Gastroesophageal sphincter (tissue), 4 donors: Measurements from ENCODE around the gene MCC. TPM values are rescaled to one million over a fixed set of nuclear protein-coding genes. Genes with fewer than 3 reads are reported as not detected.

Source experiments
- ATAC-seq: fragments of 150-250 bp; one replicate; pipeline ENCODE4 v1.9.1; 2016; ENCODE audit warnings: mild to moderate bottlenecking, moderate library complexity
- H3K27ac ChIP-seq, 4 donors: fragments of 200-600 bp; sonication (generic) in 3 of 4; 1 replicate in 3 of 4; 2 replicates in 1 of 4; pipeline ENCODE4 v1.5.1; 2016 to 2019
- H3K27me3 ChIP-seq: fragments of 200-600 bp; sonication (generic); one replicate; pipeline ENCODE4 v1.5.1; 2019
- H3K36me3 ChIP-seq, 2 donors: fragments of 200-600 bp; sonication (generic); one replicate each; pipeline ENCODE4 v1.5.1; 2019; ENCODE audit warnings: control low read depth in 1 of 2
- H3K4me1 ChIP-seq, 3 donors: fragments of 200-600 bp; sonication (generic); 1 replicate in 2 of 3; 2 replicates in 1 of 3; pipeline ENCODE4 v1.5.1; 2016 to 2019; ENCODE audit warnings: control low read depth in 2 of 3
- H3K4me3 ChIP-seq, 2 donors: fragments of 200-600 bp; sonication (generic); one replicate each; pipeline ENCODE4 v1.5.1; 2019; ENCODE audit warnings: mild to moderate bottlenecking in 1 of 2, moderate library complexity in 1 of 2
- H3K9me3 ChIP-seq, 3 donors: fragments of 200-600 bp; sonication (generic); one replicate each; pipeline ENCODE4 v1.5.1; 2017 to 2019; ENCODE audit warnings: control low read depth in 2 of 3
- EP300 ChIP-seq: sonication (generic); formaldehyde crosslinking; IDR thresholded peaks from one replicate; pipeline ENCODE4 v1.6.1; 2017; ENCODE audit warnings: antibody characterized with exemption, mild to moderate bottlenecking
- POLR2A ChIP-seq, 2 donors: fragments of 450-650 bp; IDR thresholded peaks; one replicate each; pipeline ENCODE4 v1.6.1; 2017; ENCODE audit warnings: antibody characterized with exemption in 2 of 2, mild to moderate bottlenecking in 2 of 2, moderate library complexity in 1 of 2
- POLR2AphosphoS5 ChIP-seq: sonication (generic); formaldehyde crosslinking; IDR thresholded peaks from one replicate; pipeline ENCODE4 v1.6.1; 2017; ENCODE audit warnings: antibody characterized with exemption
- WGBS, 2 donors: methylation state at CpG; one replicate each; pipeline ENCODE4 v1.1.5; 2018; ENCODE audit warnings: low coverage in 1 of 2; 5-methylcytosine and 5-hydroxymethylcytosine counted together
- total RNA-seq, 4 donors: library from RNA; depleted of rRNA; stranded (reverse); fragments of >200 nt; gene quantifications; one replicate each; pipeline ENCODE4 v1.1.0, GENCODE V29; 2016
- TF ChIP-seq, protein P1 (sequence below), 4 experiments: fragments of 200-600 bp in 2 of 4; fragments of 450-650 bp in 2 of 4; sonication (generic) in 1 of 4; IDR thresholded peaks; one replicate each; pipeline ENCODE4 v1.5.1; 2017 to 2019; ENCODE audit warnings: antibody characterized with exemption in 4 of 4, mild to moderate bottlenecking in 2 of 4, moderate library complexity in 2 of 4

MCC gene
- total RNA-seq, 4 donors from 2014 or later = 20.5 to 28.7 (median 23.5) TPM

DNA sequence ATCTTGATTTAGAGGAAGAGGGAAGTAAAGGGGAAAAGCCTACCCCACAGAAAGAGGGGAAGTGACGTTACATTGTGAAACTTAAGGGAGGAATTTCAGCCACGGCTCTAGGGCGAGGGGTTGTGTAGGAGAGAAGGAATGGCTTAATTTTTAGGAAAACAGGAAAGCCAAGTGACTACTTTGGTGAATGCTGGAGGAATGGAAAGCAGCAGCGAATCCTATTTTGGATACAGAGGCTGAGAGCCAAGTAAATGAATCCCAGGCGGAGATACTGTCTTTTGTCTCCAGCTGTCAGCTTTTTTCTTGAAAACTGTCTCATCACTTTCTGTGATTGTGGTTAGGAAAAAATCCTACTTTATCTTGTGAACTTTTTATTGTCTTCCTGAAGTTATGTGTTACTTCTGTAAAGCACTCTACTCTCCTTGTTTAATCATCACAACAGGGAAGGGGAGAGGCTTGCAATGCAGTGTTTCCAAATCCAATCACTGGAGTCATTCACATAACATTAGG, 241.8 kb downstream of the MCC start:
- TF ChIP-seq POLR2AphosphoS5 = peak; percentile 3
- TF ChIP-seq EP300 = no peak
- peak overlapping the region; percentile 40 to 72 (median 60) for H3K27ac ChIP-seq

DNA sequence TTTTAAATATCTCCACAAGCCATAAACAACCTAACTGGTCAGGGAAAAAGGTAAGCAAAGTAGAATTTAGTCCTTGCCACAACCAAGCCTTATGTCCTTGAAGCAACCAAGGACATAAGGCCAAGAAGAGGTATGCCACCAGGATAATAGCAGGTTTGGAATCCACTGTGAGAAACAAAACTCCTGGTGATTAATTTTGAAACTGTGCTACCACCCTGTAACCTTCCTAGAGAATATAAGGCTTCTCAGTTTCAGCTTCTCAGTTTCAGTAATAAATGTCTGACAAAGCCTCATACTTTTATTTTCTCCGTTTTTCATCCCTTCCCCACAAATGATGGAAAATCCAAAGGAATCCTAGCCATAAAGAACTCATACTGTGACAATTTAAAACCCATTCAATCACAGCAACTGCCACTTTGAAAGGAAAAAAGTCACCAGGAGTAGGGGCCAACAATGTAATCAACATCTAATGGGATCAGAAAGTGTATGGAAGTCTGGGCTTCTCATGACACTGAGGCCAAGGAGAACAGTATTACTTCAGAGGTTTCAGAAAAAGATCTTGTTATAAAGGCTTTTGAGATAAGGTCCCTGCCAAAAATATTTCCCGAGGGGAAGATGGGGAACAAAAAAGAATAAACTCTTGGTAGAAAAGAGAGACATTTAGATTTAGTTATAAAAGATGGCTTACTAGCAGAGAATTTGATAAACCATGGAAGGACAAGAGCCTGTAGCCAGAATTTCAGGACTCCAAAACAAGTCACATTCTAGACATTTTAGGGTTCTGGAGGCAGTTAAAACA, 242.6 kb downstream of the MCC start:
- 25 to 36% methylated on average over 1 to 2 of the region's 2 CpGs for WGBS, 2 donors
- Histone ChIP-seq H3K4me3 (no peak overlapping the region), H3K36me3 (no peaks in the 10 kb centered on the region), H3K4me1 (peaks cover 0 to 36% (median 9%) of the 10 kb centered on the region in 3 donors), H3K27me3 (no peaks in the 10 kb centered on the region), H3K9me3 (no peaks in the 10 kb centered on the region), H3K27ac (peak overlapping the region; percentile 40 to 72 (median 60))
- no peak for ATAC-seq
- TF ChIP-seq EP300 (no peak), POLR2AphosphoS5 (no peak), POLR2A (IDR thresholded peaks at IDR 0.05) (no peak)
- TF ChIP-seq, protein P1, sequence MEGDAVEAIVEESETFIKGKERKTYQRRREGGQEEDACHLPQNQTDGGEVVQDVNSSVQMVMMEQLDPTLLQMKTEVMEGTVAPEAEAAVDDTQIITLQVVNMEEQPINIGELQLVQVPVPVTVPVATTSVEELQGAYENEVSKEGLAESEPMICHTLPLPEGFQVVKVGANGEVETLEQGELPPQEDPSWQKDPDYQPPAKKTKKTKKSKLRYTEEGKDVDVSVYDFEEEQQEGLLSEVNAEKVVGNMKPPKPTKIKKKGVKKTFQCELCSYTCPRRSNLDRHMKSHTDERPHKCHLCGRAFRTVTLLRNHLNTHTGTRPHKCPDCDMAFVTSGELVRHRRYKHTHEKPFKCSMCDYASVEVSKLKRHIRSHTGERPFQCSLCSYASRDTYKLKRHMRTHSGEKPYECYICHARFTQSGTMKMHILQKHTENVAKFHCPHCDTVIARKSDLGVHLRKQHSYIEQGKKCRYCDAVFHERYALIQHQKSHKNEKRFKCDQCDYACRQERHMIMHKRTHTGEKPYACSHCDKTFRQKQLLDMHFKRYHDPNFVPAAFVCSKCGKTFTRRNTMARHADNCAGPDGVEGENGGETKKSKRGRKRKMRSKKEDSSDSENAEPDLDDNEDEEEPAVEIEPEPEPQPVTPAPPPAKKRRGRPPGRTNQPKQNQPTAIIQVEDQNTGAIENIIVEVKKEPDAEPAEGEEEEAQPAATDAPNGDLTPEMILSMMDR (IDR thresholded peaks at IDR 0.05) = no peak

More for the DNA sequence above, 241.8 kb downstream of the MCC start:
- no peaks in the 10 kb centered on the region for H3K27me3 ChIP-seq
- peak overlapping the region; percentile 3 to 17 for H3K4me3 ChIP-seq
- 26 to 38% methylated on average over 5 of the region's 5 CpGs for WGBS, 2 donors
- H3K4me1 ChIP-seq = peaks cover 0 to 44% (median 15%) of the 10 kb centered on the region in 3 donors
- H3K36me3 ChIP-seq = no peaks in the 10 kb centered on the region
- peak; percentile 68 for ATAC-seq
- H3K9me3 ChIP-seq = no peaks in the 10 kb centered on the region

DNA sequence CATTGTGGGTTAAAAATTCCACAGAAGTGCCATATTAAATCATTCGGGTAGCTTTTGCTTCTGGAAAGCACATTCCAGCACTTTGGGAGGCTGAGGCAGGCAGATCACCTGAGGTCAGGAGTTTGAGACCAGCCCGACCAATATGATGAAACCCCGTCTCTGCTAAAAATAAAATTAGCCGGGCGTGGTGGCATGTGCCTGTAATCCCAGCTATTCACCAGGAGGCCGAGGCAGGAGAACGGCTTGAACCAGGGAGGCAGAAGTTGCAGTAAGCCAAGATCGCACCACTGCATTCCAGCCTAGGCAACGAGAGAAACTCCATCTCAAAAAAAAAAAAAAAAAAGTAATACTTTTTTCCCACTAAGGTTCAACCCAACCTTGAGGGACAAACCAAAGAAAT, 243.3 kb downstream of the MCC start:
- no peaks in the 10 kb centered on the region for H3K36me3 ChIP-seq
- no peaks in the 10 kb centered on the region for H3K9me3 ChIP-seq
- H3K4me3 ChIP-seq = no peak overlapping the region
- peaks cover 0 to 30% (median 6%) of the 10 kb centered on the region in 3 donors for H3K4me1 ChIP-seq
- H3K27me3 ChIP-seq = no peaks in the 10 kb centered on the region
- WGBS, 2 donors = 83 to 100% methylated on average over 3 to 8 of the region's 9 CpGs
- no peak for TF ChIP-seq EP300
- TF ChIP-seq POLR2AphosphoS5 = no peak
- TF ChIP-seq POLR2A (IDR thresholded peaks at IDR 0.05) = no peak
- TF ChIP-seq, protein P1 (IDR thresholded peaks at IDR 0.05) = no peak
- no peak overlapping the region for H3K27ac ChIP-seq
- no peak for ATAC-seq

DNA sequence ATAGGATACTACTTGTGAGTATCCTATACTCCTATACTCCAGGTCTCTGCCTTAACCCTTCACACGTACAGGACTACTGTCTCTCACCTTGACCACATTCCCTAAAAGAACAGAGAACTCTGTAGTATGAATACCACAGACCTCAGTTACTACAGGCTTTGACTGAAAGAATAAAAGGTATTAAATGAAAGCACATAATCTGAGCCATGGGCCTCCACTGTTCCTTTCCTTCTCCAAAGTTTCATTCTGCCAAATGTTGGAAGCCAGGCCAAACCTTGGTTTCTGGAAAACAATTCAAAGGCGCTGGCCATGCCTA, 244.9 kb downstream of the MCC start:
- H3K4me3 ChIP-seq = no peak overlapping the region
- H3K9me3 ChIP-seq = no peaks in the 10 kb centered on the region
- H3K4me1 ChIP-seq = peaks cover 0 to 21% (median 0%) of the 10 kb centered on the region in 3 donors
- TF ChIP-seq, protein P1 (IDR thresholded peaks at IDR 0.05) = no peak
- TF ChIP-seq EP300 (no peak), POLR2AphosphoS5 (no peak), POLR2A (IDR thresholded peaks at IDR 0.05) (no peak)
- ATAC-seq = no peak
- H3K27me3 ChIP-seq = no peaks in the 10 kb centered on the region
- no peaks in the 10 kb centered on the region for H3K36me3 ChIP-seq
- 65 to 94% methylated on average over 2 of the region's 2 CpGs for WGBS, 2 donors
- no peak overlapping the region for H3K27ac ChIP-seq

DNA sequence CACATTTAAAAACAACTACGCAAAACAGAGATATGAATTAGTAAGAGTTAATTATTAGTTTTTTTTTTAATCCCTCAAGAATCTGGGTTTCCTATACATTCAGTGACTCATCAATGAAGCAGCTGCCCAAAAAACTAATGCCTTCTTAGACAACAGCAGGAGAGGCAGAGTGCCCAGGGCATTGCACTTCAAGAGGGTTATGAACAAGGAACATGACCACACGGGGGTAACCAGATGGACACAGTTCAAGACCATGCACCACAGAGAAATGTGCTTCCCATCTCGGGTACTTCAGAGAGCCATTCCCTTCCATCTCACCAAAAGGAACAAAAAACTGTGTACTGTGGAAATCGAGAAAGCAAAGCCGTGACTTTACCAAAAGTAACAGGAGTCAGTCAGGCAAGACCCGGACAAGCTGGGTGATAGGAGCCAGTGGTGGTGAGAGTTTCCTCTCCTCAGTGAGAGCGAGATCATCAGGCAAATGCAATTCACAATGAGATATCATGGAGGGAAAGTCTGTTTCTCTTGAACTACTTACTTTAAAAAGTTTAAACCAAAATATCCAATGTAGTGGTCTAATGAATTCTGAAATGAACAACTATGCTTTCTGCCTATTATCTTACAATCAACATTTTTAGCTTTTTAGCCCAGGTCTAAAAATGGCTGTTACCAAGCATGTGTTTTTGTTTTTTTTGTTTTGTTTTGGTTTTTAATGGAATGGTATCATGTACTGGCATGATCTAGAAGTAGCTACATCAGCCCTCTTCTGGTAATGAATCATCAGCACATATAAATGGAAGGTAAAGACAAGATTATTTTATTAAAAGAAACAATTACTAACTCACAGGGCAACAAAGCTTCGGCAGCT, 245.5 kb downstream of the MCC start:
- whole genome bisulfite sequencing, 2 donors = 77 to 93% methylated on average over 3 to 8 of the region's 8 CpGs
- ATAC-seq = no peak

More for the DNA sequence above, 245.5 kb downstream of the MCC start:
- H3K4me1 ChIP-seq = peaks cover 0 to 21% (median 0%) of the 10 kb centered on the region in 3 donors
- H3K9me3 ChIP-seq = no peaks in the 10 kb centered on the region
- H3K36me3 ChIP-seq = no peaks in the 10 kb centered on the region
- H3K27ac ChIP-seq = no peak overlapping the region
- no peaks in the 10 kb centered on the region for H3K27me3 ChIP-seq
- TF ChIP-seq EP300 (no peak), POLR2AphosphoS5 (no peak), POLR2A (IDR thresholded peaks at IDR 0.05) (no peak)
- TF ChIP-seq, protein P1 (IDR thresholded peaks at IDR 0.05) = no peak
- H3K4me3 ChIP-seq = no peak overlapping the region
